Measurements from ENCODE around the gene TYW1B.
"Not testable (repeated sequence)": the region's sequence is repeated elsewhere in the genome, so short reads cannot be mapped to it uniquely, and the experiment has no call there.

TYW1B gene

DNA sequence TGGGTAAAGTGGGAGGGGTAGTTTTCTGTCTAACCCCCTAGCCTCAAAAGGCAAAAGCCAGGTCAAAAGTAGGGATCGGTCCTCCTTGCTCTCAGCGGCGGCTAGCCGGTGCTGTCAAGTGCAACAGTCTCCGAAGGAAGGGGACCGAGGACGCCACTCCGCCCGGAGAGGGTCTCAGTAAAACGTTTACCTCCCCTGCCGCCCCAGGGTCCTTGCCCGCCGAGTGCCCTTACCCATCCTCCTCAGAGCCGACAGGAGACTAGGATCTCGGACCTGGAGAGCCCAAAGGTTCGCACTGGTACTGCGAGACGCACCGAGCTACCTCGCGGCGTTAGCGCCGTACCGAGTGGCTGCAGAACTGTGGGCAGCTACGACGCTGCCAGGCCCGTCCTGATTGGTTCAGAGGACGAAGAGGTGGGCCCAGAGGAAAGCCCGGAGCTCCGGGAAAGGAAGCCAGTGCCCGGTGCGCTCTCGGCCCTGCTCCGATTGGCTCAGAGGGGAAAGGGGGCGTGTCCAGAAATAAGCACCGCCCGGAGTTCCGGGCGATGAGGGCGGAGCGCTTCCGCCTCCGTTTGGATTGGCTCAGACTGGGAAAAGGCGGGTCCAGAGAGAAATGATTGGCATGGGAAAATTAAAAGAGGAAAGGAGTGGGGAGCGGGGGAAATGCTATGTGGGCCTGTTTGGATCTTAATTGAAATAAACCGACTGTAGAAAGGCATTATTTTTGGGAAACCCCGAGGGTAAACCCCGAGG lies at the start of gene TYW1B:
Gene TYW1B (minus strand): TSS at position 362 of the 753 bp plus-strand sequence. CDS start 125 bp downstream, at position 237.
- not testable (repeated sequence) for H3K9me3 ChIP-seq, H3K36me3 ChIP-seq, H3K27me3 ChIP-seq
- H3K27ac ChIP-seq = peak within 1 kb of the TSS; percentile 86
- TF ChIP-seq, protein P1, sequence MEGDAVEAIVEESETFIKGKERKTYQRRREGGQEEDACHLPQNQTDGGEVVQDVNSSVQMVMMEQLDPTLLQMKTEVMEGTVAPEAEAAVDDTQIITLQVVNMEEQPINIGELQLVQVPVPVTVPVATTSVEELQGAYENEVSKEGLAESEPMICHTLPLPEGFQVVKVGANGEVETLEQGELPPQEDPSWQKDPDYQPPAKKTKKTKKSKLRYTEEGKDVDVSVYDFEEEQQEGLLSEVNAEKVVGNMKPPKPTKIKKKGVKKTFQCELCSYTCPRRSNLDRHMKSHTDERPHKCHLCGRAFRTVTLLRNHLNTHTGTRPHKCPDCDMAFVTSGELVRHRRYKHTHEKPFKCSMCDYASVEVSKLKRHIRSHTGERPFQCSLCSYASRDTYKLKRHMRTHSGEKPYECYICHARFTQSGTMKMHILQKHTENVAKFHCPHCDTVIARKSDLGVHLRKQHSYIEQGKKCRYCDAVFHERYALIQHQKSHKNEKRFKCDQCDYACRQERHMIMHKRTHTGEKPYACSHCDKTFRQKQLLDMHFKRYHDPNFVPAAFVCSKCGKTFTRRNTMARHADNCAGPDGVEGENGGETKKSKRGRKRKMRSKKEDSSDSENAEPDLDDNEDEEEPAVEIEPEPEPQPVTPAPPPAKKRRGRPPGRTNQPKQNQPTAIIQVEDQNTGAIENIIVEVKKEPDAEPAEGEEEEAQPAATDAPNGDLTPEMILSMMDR (IDR thresholded peaks at IDR 0.05) = peak; percentile 54
- H3K4me1 ChIP-seq (ENCODE audit: control insufficient read depth in 1 of 2, insufficient read depth in 1 of 2, low read depth in 1 of 2, low read length in 1 of 2) = peaks cover 23 to 31% of the 10 kb centered on the region in 2 experiments
- peak within 1 kb of the TSS; percentile 68 to 88 for H3K4me3 ChIP-seq (ENCODE audit: low read depth in 1 of 2, low read length in 1 of 2)

GRCh38 chr7:72867591-72867990 lies 39.6 kb upstream of the TYW1B start:
- H3K27me3 ChIP-seq; H3K36me3 ChIP-seq; H3K4me1 ChIP-seq (ENCODE audit: control insufficient read depth in 1 of 2, insufficient read depth in 1 of 2, low read depth in 1 of 2, low read length in 1 of 2); H3K27ac ChIP-seq; H3K4me3 ChIP-seq (ENCODE audit: low read depth in 1 of 2, low read length in 1 of 2); H3K9me3 ChIP-seq: not testable (repeated sequence)

DNA sequence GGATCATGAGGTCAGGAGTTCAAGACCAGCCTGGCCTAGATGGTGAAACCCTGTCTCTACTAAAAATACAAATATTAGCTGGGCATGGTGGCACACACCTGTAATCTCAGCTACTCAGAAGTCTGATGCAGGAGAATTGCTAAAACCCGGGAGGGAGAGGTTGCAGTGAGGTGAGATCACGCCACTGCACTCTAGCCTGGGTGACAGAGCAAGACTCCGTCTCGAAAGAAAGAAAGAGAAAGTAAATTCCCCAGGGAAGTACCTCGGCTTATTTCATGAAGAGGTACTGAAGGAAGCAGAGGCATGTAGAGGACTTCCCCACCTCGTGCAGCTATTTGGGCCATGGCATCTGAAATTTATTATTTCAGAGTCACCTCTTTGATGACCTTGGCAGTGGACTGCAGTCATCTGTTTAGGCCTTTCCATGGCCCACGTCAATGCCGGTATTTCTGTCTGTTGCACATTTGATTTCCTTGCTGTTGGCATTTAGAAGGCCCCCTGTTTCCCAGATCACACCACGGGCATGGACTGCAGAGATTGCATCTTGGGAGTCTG lies 30.9 kb upstream of the TYW1B start:
- H3K27me3 ChIP-seq; H3K4me3 ChIP-seq (ENCODE audit: low read depth in 1 of 2, low read length in 1 of 2); H3K27ac ChIP-seq; H3K9me3 ChIP-seq; H3K4me1 ChIP-seq (ENCODE audit: control insufficient read depth in 1 of 2, insufficient read depth in 1 of 2, low read depth in 1 of 2, low read length in 1 of 2); H3K36me3 ChIP-seq: not testable (repeated sequence)

GRCh38 chr7:72857925-72858324 lies 29.9 kb upstream of the TYW1B start:
- not testable (repeated sequence) for H3K27me3 ChIP-seq; H3K4me1 ChIP-seq (ENCODE audit: control insufficient read depth in 1 of 2, insufficient read depth in 1 of 2, low read depth in 1 of 2, low read length in 1 of 2); H3K9me3 ChIP-seq; H3K27ac ChIP-seq; H3K4me3 ChIP-seq (ENCODE audit: low read depth in 1 of 2, low read length in 1 of 2); H3K36me3 ChIP-seq

DNA sequence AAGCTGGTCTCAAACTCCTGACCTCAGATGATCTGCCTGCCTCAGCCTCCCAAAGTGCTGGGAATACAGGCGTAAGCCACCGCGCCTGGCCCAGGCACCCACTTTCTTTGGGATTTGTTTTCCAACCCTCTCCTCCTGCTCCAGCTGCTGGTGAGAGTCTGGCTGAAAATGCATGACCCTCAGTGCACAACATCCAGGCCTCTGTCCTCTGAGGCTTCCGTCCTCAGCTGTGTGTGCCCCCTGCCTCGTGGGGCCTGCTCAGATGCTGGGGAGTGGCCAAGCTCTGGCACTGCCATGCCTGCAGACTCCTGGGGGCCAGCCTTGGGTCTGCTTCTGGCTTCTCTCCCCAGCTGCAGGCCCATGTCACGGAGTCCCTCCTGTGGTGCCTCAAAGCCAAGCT lies 27.3 kb upstream of the TYW1B start:
- not testable (repeated sequence) for H3K27ac ChIP-seq; H3K36me3 ChIP-seq; H3K4me3 ChIP-seq (ENCODE audit: low read depth in 1 of 2, low read length in 1 of 2); H3K4me1 ChIP-seq (ENCODE audit: control insufficient read depth in 1 of 2, insufficient read depth in 1 of 2, low read depth in 1 of 2, low read length in 1 of 2); H3K27me3 ChIP-seq; H3K9me3 ChIP-seq

GRCh38 chr7:72852937-72853336 lies 24.9 kb upstream of the TYW1B start:
- H3K4me1 ChIP-seq (ENCODE audit: control insufficient read depth in 1 of 2, insufficient read depth in 1 of 2, low read depth in 1 of 2, low read length in 1 of 2); H3K27me3 ChIP-seq; H3K9me3 ChIP-seq; H3K36me3 ChIP-seq; H3K4me3 ChIP-seq (ENCODE audit: low read depth in 1 of 2, low read length in 1 of 2); H3K27ac ChIP-seq: not testable (repeated sequence)

DNA sequence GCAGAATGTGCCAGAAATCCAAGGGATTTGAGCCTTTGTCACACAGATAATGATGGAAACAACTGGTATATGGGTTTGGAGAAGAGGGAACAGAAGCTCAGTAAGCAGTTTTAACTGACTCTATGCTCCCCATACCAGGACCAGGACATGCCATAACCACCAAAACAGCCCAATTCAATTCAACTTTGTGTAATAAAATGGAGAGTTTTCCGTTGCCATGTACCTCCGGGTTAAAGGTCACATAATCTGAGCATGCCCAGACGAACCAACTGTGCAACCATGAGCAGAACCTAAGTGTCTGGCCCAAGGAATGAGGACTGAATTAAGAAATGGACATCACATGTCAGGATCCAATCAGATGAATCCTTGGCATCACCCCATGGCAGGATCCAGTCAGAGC lies 22.7 kb upstream of the TYW1B start:
- H3K27me3 ChIP-seq; H3K4me1 ChIP-seq (ENCODE audit: control insufficient read depth in 1 of 2, insufficient read depth in 1 of 2, low read depth in 1 of 2, low read length in 1 of 2); H3K27ac ChIP-seq; H3K9me3 ChIP-seq; H3K36me3 ChIP-seq; H3K4me3 ChIP-seq (ENCODE audit: low read depth in 1 of 2, low read length in 1 of 2): not testable (repeated sequence)

DNA sequence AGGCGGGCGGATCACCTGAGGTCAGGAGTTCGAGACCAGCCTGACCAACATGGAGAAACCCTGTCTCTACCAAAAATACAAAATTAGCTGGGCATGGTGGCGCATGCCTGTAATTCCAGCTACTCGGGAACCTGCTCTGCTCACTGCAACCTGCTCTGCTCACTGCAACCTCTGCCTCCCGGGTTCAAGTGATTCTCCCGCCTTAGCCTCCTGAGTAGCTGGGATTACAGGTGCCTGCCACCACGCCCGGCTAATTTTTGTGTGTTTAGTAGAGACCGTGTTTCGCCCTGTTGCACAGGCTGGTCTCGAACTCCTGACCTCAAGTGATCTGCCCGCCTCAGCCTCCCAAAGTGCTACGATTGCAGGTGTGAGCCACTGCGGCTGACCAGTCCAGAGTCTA lies 16.1 kb upstream of the TYW1B start:
- not testable (repeated sequence) for H3K27me3 ChIP-seq; H3K4me3 ChIP-seq (ENCODE audit: low read depth in 1 of 2, low read length in 1 of 2); H3K36me3 ChIP-seq; H3K9me3 ChIP-seq; H3K4me1 ChIP-seq (ENCODE audit: control insufficient read depth in 1 of 2, insufficient read depth in 1 of 2, low read depth in 1 of 2, low read length in 1 of 2); H3K27ac ChIP-seq

DNA sequence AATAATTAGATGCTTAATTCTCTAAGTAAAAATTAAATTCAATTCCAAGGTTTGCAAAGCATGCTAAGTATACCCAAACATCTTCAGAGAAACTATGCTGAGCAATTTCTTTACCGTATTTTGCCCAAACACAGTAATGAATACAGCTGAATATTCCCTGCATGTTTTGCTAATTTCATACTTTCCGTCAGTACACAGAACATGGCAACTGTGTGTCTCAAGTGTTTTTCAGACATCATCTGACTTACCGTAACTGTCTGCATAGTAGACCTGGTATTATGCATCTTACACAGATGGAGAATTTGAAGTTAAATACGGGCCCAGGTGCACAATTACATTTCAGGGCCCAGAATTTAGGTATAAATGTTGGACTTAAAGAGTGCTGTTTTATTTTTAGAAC lies 15.2 kb upstream of the TYW1B start:
- H3K9me3 ChIP-seq; H3K4me1 ChIP-seq (ENCODE audit: control insufficient read depth in 1 of 2, insufficient read depth in 1 of 2, low read depth in 1 of 2, low read length in 1 of 2); H3K36me3 ChIP-seq; H3K4me3 ChIP-seq (ENCODE audit: low read depth in 1 of 2, low read length in 1 of 2); H3K27me3 ChIP-seq; H3K27ac ChIP-seq: not testable (repeated sequence)

GRCh38 chr7:72840966-72841511 lies 13.0 kb upstream of the TYW1B start:
- H3K4me1 ChIP-seq (ENCODE audit: control insufficient read depth in 1 of 2, insufficient read depth in 1 of 2, low read depth in 1 of 2, low read length in 1 of 2); H3K27me3 ChIP-seq; H3K4me3 ChIP-seq (ENCODE audit: low read depth in 1 of 2, low read length in 1 of 2); H3K27ac ChIP-seq; H3K9me3 ChIP-seq: not testable (repeated sequence)
- H3K36me3 ChIP-seq = peaks cover 15% of the 10 kb centered on the region

DNA sequence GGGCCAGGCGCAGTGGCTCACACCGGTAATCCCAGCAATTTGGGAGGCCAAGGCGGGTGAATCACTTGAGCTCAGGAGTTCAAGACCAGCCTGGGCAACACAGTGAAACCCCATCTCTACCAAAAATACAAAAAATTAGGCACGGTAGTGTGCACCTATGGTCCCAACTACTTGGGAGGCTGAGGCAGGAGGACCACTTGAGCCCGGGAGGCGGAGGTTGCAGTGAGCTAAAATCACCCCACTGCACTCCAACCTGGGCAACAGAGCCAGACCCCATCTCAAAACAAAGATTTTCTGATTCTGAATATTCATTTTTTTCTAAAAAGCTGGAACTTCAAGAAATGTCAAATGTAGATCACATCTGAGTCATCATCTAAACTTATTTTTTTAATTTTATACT lies 10.3 kb upstream of the TYW1B start:
- H3K9me3 ChIP-seq; H3K4me3 ChIP-seq (ENCODE audit: low read depth in 1 of 2, low read length in 1 of 2): not testable (repeated sequence)
- peaks cover 33% of the 10 kb centered on the region for H3K36me3 ChIP-seq

DNA sequence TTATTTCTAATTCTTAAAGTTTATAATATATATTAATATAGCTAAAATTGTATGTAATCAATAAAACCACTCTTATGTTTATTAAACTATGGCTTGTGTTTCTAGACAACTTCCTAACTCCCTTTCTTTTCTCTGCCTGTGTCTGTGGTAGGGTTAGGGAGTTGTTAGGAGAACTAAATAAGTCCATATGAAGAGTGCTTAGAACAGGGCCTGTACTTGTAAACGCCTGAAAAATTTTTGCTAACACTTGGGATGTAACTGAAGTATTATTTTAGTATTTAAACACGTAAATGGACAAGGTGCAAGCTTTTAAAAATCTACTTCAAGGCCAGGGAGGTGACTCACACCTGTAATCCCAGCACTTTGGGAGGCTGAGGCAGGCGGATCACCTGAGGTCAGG lies 9.3 kb upstream of the TYW1B start:
- H3K9me3 ChIP-seq; H3K27ac ChIP-seq; H3K4me1 ChIP-seq (ENCODE audit: control insufficient read depth in 1 of 2, insufficient read depth in 1 of 2, low read depth in 1 of 2, low read length in 1 of 2); H3K27me3 ChIP-seq; H3K4me3 ChIP-seq (ENCODE audit: low read depth in 1 of 2, low read length in 1 of 2): not testable (repeated sequence)
- peaks cover 39% of the 10 kb centered on the region for H3K36me3 ChIP-seq

More for the DNA sequence above, 10.3 kb upstream of the TYW1B start:
- not testable (repeated sequence) for H3K27ac ChIP-seq; H3K27me3 ChIP-seq; H3K4me1 ChIP-seq (ENCODE audit: control insufficient read depth in 1 of 2, insufficient read depth in 1 of 2, low read depth in 1 of 2, low read length in 1 of 2)

GRCh38 chr7:72830567-72830966 lies 2.6 kb upstream of the TYW1B start:
- H3K4me3 ChIP-seq (ENCODE audit: low read depth in 1 of 2, low read length in 1 of 2); H3K27me3 ChIP-seq; H3K9me3 ChIP-seq: not testable (repeated sequence)
- H3K27ac ChIP-seq = peak overlapping the region; percentile 86
- peaks cover 23 to 31% of the 10 kb centered on the region in 2 experiments for H3K4me1 ChIP-seq (ENCODE audit: control insufficient read depth in 1 of 2, insufficient read depth in 1 of 2, low read depth in 1 of 2, low read length in 1 of 2)
- H3K36me3 ChIP-seq = peaks cover 19% of the 10 kb centered on the region

All from neutrophil (primary cell).